NCI-H748 (cell line): Measurements from ENCODE around the gene LRRC30.

Experiments used
- DNase-seq: peaks from one replicate; lab custom pipeline; 2025; ENCODE audit not compliant: unreplicated experiment; lab: John Stamatoyannopoulos, UW

Gene LRRC30

DNA sequence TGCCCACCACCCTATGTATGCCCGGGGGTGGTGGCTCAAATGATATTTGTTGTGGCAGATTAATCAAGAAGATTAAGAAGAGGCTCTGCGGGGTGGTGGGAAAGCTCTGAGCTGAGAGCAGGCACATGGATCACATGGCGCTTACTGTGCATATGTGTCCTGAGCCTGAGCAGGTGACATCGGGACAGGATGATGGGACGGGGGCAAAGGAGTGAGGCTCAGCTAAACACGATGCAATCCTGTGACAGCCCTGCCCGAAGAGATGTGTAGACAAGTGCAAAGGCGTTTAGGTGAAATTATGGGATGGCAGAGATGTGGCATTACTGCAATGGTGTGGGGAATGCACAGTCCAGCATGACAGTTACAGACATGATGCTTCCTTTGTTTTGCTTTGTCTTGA, 6.0 kb downstream of the LRRC30 start:
- DNase-seq: no peak

- DNase-seq: no peak
Measured at GRCh38 chr18:7237673-7238272, 6.9 kb downstream of the LRRC30 start.

GRCh38 chr18:7242926-7243325, 12.0 kb downstream of the LRRC30 start:
- no peak for DNase-seq

DNA sequence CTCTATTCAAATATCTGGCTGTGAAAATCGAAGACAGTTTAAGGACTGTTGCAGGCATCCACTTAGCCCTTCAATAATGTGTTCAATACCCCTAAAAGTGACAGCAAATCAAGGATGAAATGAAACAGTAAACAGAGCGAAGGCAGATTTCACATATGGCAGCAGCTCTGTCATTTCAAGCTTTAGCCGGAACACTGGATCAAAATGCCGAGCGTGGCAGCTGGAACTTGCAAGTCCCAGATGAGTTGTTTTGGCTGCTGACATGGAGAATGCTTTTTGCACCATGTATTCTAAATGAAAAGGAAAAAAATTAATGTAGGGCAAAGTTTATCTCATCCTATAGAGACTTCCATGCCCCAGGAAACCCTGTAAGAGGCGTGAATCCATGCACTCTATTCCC, 18.0 kb downstream of the LRRC30 start:
- no peak for DNase-seq

GRCh38 chr18:7254163-7254562, 23.3 kb downstream of the LRRC30 start:
- no peak for DNase-seq

- no peak for DNase-seq
Measured at GRCh38 chr18:7255054-7255453, 24.2 kb downstream of the LRRC30 start.

DNA sequence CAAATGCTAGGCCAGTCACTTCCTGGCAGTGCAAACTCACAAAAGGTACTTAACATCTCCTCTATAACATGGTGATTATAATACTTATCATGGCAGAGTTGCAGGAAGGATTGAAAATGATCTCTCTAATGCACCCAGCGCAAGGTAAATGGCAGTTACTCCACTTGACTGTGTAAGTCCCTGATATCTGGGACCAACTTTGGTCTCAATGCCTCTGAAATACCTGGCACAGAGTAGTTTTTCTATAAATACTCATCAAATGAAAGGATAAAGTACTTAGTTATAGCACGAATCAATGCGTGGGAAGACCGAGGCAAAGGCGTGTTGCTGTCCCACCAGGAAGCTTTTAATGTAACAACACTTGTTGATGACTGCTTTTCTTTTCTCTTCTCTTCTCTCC, 24.8 kb downstream of the LRRC30 start:
- DNase-seq: no peak

GRCh38 chr18:7256618-7257425, 25.9 kb downstream of the LRRC30 start:
- peak; percentile 40 for DNase-seq

DNA sequence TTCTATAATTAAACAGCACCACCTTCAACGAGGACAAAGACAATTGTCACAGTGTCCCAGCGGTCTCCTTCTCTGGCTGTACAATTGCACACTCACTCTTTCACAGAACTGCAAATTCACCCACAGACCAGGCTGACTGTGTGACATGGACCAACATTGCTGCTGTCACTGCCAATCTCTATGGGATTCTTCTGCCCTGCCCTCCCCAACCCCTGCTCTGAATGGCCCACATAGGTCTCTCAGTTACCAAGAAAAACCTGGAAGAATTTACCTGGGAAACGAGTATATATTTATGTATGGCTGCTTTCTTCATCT, 26.5 kb downstream of the LRRC30 start:
- no peak for DNase-seq

- no peak for DNase-seq
Measured at GRCh38 chr18:7259475-7259874, 28.6 kb downstream of the LRRC30 start.

DNA sequence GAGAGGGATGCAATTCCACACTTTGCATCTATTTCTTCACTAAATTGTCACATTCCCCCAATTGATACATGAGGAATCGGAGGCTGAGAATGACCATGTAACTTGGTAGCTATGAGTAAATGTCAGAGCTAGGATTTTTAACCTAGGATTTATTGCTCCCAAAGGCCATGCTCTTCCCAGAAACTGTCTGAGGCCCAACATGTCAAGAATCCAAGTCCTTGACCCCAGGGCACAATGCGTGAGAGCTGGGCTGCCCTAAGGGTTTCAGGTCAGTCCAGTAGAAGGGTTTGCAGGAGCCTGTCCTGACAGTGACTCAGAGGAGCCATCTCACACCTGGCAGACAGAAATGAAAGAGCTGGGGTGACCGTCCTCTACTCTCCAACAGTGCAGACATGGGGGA, 30.3 kb downstream of the LRRC30 start:
- no peak for DNase-seq

DNA sequence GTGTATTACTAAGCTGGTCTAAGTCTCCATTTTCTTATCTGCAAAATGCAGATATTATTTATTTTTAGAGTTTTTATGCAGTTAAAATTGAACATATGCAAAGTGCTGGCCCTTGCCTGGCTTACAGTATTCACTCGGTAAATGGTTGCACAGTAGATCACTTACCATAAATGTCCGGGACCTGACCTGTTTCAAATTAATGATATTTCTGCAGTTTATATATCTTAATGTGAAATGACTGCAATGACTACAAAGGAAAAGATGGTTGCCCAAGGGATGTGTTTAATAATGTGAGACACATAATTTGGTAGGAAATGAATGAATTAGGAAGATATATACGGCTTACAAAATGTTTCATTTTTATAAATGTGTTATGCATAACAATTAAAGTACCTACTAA, 37.1 kb downstream of the LRRC30 start:
- no peak for DNase-seq

GRCh38 chr18:7269942-7270341, 39.1 kb downstream of the LRRC30 start:
- DNase-seq: no peak

DNA sequence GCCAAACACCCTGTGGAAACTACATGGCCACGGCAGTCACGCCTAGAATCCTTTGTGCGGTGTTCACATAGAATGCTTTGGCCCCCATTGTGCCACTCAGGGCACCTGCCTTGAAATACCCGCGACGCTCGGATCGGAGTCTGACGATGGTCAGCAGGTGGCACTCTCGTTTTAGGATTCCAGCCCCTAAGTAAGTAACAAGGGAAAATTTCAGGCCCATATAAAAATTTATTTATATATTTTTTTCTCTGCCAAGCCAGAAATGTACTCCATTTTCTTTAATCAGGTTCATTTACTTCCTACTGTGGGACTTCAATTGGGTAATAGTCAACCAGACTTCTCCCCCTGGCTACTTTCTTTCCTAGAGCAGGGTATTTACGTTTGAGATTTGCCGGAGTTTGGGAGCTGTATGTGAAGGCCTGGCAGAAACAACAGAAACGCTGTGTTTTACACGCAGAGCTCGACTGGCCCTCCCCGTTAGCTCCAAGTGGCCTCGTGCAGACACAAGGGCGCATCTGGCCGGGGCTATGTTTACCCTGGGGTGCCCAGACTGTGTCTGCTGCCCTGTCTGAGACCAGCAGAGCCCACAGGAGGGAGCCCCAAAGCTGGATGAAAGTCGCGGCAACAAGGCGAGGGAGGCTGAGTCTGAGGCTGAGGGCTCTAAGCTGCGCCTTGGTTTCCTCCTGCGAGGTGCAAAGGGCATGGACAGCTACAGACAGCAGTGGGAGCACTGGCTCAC, 41.6 kb downstream of the LRRC30 start:
- DNase-seq: peak; percentile 77

DNA sequence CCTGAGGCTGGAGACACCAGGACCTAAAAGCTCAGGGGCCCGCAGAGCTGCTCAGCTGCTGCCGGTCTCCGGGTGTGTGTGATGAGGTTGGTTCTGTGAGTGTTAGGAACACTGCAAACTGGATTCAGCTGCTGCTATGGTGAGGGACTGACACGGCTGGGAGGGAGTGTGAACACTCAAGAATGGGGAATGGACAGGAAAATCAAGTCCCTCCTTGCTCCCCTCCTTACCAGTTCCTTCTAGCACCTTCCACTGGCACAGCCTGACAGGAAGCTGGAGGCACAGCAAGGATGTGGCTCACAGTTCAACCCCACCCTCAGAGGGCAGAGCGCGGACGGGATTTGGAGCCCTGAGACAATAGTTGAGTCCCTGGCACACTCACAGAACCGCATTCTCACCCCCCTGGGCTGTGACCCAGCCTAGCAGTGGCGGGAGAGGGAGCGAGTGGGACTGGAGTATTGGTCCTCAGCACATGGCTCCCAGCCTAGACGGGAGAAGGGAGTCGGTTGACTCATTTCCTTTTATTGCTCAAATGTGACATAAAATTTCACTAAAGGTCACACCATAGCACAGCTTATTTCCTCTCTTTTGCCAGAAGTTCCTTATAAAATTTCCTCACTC, 42.5 kb downstream of the LRRC30 start:
- no peak for DNase-seq

- DNase-seq: no peak
Measured at GRCh38 chr18:7281579-7281978, 50.7 kb downstream of the LRRC30 start.
